Melanocyte of skin (primary cell): ENCODE measurements around the gene SFXN1. TPM values are rescaled to one million over a fixed set of nuclear protein-coding genes. Genes with fewer than 3 reads are reported as not detected.

Experiments
- total RNA-seq, 2 donors: library from RNA; depleted of rRNA; stranded (reverse); fragments of >200 nt; gene quantifications; 2 replicates each; pipeline ENCODE4 v1.2.3, GENCODE V29; 2012

SFXN1 gene, protein sequence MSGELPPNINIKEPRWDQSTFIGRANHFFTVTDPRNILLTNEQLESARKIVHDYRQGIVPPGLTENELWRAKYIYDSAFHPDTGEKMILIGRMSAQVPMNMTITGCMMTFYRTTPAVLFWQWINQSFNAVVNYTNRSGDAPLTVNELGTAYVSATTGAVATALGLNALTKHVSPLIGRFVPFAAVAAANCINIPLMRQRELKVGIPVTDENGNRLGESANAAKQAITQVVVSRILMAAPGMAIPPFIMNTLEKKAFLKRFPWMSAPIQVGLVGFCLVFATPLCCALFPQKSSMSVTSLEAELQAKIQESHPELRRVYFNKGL
- total RNA-seq, result 100 to 1,000 TPM; 124 to 148 TPM

DNA sequence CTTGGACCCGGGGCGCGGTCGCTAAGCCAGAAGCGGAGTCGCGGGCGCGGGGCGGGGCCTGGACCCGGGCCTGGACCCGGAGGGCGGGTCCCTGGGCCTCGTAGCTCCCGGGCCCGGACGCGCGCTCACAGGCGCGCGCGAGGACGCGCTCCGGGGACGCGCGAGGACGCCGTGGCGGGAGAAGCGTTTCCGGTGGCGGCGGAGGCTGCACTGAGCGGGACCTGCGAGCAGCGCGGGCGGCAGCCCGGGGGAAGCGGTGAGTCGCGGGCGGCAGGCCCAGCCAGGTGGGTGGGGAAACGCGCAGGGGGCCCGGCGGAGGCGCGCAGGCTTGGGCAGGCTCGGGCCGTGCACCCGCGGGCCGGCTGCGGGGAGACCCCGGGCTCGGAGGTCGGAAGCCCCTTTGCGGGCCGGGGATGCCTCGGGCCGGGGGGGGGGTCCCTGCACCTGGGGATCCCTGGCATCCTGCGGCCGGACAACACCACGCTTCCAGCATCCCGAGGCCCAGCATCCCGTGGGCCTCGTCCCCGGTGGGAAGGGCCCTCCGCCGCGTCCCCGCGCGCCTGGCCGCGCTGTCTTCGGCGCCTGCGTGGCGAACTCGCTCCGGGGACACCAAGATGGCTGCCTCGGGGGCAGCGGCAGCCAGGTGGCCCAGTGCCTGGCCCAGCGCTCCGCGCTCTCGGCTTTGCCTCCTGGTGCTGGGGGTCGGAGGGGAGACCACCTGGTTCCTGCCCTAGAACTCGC is at the start of gene SFXN1:
Gene SFXN1, plus strand, starts transcription at position 177 of the 741 bp plus-strand sequence. CDS start 13,544 bp downstream, outside the sequence.

DNA sequence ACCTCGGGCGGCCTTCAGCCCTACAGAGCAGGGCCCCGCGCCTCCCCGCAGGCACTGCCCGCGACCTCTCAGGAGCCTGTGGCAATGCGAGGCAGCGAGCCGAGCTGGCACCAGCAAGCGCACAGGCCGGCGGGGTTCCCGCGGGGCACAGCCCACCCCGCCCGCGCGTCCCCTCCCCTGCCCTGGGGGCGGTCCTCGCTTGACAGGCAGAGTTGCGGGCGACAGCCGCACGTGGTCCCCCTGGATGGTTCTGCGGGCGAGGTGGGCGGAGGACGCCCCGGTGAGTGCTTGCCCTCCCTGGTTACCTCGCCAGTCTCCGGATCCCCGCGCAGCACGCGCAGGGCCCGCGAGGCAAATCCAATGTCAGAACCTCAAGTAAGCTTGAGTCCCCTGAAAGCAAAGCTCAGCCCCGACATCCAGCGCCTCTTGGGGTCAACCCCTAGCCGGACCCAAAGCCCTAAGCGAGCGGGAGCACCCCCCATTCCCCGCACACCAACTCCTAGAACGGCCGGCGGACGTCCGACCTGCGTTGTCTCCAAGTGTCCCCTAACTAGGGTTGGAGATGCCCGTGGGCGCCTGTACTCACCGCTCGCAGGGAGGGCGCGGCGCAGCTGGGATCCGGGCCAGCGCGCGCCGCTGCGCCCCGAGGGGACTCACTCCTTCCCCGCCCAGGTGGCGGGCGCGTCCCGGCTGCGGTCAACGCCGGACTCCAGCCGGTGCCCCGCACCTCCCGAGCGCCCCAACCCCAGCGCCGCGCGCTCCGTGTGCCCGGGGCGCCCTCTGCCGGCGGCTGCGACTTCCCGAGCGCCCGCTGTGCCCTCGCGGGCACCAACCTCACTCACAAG is 34.1 kb upstream of the SFXN1 start, which contains the start of gene DRD1:
Gene DRD1, minus strand, starts transcription at position 123 of the 845 bp plus-strand sequence. CDS start 1,083 bp downstream, outside the sequence.

Other genes starting within 250 kb of the SFXN1 start
- gene DRD1, start 34.4 kb upstream of the SFXN1 start, total RNA-seq, result under 1 TPM in 1 of 2 donors, not detected in 1; 0.34 TPM
- under 1 TPM in 1 of 2 donors, not detected in 1; 0.33 TPM for gene HRH2, start 179.5 kb downstream of the SFXN1 start, total RNA-seq